HG02884 (cell line): ENCODE results near the gene C11orf65.
"Not testable (repeated sequence)": the region's sequence is repeated elsewhere in the genome, so short reads cannot be mapped to it uniquely, and the experiment has no call there.

Experiments used
- ATAC-seq: cut with Tn5 transposase; IDR thresholded peaks from one replicate; pipeline ENCODE4 v1.9.1; 2021; ENCODE audit warnings: mild to moderate bottlenecking, moderate library complexity; ENCODE audit not compliant: unreplicated experiment

Gene C11orf65

GRCh38 chr11:108474664-108475463 is 7.5 kb upstream of the C11orf65 start:
- ATAC-seq: no peak

GRCh38 chr11:108472681-108473080 is 5.4 kb upstream of the C11orf65 start:
- no peak for ATAC-seq

DNA sequence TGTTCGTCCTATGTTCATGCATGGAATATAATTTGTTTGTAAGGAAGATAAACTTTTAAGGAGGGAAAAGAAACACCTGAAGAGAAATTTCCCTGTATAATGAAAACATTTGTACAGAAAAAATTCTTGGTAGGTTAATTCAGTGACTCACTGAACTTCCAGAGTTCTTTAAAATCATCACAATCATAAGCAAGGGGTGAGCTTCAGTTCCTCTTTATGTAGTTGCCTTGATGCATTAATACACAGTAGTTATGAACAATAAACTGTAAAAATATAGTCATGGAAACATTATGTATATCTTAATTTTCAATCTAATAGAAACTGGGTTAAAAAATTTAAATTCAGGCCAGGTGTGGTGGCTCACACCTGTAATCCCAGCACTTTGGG is 1.1 kb upstream of the C11orf65 start:
- no peak for ATAC-seq

- no peak for ATAC-seq
These were observed 924 bp downstream of the C11orf65 start for GRCh38 chr11:108466405-108466804.

DNA sequence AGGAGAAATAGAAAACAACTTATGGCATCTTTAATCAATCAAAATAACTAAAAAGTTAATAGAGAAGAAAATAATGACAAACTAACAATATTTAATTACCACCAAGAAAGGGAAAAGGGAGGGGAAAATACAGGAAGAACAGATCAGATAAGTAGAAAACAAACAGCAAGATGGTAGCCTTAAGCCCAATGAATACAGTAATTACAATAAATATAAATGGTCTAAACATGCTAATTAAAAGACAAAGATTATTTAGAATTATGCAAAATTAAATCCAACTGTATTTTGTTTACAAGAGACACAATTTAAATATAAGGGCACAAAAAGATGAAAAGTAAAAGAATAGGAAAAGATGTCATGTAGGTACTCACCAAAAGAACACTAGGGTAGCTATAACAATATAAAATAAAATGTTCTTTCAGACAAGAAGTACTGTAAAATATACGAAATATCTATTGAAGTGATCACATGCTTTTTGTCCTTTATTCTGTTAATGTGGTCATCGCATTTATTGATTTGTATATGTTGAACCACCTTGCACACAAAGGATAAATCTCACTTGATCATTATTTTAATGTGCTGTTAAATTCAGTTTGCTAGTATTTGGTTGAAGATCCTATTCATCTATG is 14.0 kb downstream of the C11orf65 start:
- no peak for ATAC-seq

- ATAC-seq: not testable (repeated sequence)
These were observed 25.9 kb downstream of the C11orf65 start for GRCh38 chr11:108441445-108441844.

GRCh38 chr11:108436594-108436993 is 30.7 kb downstream of the C11orf65 start:
- no peak for ATAC-seq

DNA sequence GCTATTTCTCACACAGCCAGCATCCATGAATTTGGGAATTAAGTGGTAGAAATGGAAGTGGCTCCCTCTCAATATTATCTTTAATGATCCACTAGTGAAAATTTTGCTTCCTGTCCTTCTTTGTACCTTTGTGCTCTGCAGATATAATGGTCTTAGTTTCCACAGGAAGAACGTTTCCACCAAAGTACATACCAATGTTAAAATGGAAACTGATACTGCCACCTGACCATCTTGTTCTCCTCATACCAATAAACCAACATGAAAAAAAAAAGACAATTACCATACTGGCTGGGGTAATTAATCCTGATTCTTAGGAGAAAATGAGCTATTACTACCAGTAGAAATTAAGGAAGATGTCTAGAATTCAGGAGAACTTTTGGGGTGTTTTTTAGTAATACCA is 32.3 kb downstream of the C11orf65 start:
- ATAC-seq: no peak

DNA sequence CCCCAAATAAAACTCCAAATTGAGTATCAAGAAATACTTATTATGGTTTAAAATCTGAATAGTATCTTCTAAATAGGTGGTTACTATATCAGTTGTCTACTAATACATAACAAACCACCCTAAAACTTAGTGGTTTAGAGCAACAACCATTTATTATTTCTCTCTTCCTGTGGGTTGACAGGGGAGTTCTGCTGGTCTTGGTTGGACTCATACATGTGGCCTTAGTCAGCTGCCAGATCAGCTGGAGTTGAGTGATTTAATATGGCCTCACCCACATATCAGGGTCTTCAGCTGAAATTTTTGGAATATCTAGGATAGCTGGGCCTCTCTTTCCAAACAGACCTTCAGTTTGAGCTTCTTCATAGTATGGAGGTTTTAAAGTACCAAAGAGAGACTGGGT is 34.5 kb downstream of the C11orf65 start:
- no peak for ATAC-seq

DNA sequence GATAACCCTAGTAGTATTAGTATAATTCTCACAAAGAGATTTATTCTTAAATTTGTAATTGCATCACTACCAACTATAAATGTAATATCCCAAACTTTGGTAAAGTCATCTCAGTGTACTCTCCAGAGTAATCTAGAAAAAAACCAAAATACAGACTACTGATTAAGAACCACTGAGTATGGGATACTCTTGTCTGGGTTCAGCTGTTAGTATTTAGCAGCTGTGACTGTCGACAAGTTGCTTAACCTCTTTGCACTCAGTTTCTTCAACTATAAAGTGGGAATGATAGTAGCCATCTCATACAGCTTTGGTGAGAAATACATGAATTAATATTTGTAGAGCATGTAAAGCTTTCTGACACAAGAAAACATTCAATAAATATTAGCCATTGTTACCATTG is 35.3 kb downstream of the C11orf65 start:
- ATAC-seq: no peak

DNA sequence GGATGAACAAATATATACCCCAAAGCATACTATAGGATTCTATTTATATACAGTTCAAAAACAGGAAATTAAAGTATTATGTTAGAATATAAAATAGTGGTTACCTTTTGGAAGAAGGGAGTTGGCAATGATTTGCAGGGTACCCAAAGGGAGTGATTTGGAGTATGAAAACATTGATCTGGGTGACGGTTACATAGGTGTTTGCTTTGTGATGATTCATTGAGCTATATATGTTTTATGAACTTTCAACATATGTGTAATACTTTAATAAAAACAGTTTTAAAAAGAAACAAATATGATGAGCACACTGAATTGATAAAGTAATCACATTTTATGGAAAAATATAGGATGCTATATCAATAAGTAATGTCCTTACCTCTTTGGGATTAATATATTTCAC is 36.0 kb downstream of the C11orf65 start:
- no peak for ATAC-seq

- ATAC-seq: not testable (repeated sequence)
These were observed 49.8 kb downstream of the C11orf65 start for GRCh38 chr11:108417551-108417950.

- no peak for ATAC-seq
These were observed 52.4 kb downstream of the C11orf65 start for GRCh38 chr11:108414958-108415357.

DNA sequence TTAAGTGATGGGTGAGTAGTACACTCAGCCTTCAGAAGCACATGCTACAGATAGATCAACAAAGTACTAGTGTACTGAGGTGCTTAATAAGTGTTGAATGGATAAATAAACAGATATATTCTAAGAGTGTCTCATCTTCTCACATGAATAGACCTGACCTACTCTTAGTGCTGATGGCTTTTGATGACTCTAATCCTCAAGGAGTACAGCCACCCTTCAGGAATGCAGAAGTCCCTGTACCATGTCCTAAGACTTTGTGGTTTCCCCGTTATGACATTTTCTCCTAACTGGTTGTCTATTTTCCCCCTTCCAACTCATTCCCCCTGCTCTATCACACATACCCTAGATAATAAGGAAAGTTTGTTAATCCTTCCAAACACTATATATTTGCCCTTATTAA is 61.6 kb downstream of the C11orf65 start:
- ATAC-seq: no peak

GRCh38 chr11:108403052-108403451 is 64.3 kb downstream of the C11orf65 start:
- ATAC-seq: no peak

DNA sequence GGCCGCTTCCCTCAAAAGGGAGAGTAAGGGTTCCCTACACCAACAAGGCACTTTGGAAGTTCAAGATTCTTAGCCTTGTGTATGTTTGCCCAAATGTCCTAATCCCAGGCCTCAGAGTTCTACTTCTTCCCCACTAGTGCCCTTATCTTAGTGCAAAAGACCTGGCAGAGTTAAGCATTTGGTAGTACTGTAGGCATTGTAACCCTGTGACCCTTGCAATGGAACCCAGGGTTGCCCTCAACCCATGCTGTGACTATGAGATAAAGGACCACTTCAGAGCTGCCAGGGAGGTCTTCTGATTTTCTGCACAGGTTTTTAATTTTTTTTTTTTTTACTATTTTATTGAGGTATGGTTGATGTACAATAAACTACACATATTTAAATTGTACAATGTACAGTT is 65.1 kb downstream of the C11orf65 start:
- ATAC-seq: no peak

DNA sequence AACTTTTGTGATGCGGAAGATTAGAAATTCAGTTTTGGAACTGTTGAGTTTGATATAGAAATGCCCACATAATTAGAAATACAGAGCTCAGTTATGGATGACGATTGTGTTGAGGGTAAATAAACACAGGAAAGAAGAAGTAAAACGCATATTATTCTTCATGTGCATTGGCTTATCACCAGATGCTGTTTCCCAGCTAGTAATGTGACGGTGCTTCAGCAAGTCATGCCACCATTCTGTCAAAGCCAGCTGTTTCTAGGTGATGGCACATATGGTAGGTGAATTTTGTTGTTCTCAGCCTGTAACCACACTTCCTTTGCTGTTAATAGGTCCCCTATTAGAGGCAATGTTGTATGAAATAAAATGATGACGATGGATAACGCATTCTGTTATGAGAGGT is 68.9 kb downstream of the C11orf65 start:
- ATAC-seq: no peak

- not testable (repeated sequence) for ATAC-seq
These were observed 70.7 kb downstream of the C11orf65 start for GRCh38 chr11:108396672-108397071.

DNA sequence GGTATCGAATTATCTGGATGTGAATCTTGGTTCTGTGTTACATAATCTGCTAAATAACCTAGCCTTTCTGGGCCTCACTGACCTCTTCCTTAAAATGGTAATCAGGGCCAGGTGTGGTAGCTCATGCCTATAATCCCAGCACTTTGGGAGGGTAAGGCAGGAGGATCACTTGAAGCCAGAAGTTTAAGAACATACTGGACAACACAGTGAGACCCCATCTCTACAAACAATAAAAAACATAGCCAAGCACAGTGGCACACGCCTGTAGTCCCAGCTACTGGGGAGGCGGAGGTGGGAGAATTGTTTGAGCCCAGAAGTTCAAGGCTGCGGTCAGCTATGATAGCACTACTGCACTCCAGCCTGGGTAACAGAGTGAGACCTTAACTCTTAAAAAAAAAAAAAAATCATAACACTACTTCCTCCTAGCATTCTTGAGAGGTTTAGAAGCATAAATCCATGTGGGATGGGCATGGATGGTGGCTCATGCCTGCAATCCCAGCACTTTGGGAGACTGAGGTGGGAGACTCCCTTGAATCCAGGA is 72.5 kb downstream of the C11orf65 start:
- ATAC-seq: no peak

DNA sequence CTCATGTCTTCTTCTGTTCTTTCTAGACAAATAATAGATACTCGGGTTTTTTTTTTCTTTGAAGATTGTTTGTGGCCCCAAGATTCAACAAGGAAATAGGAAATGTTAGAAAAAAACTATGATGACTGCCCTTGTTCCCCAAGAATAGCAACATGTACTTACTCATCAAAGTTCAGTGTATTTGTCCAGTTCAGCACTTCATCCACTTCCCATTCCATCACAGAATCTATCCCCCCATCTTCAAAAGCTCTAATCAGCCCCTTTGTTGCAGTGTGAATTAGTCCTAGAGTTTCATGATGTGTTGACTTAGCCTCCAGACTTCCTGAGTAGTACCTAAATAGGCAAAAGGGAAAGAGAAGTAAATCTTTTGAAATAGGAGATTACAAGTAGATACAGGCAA is 74.3 kb downstream of the C11orf65 start:
- ATAC-seq: no peak

- ATAC-seq: no peak
These were observed 75.0 kb downstream of the C11orf65 start for GRCh38 chr11:108392353-108392752.

DNA sequence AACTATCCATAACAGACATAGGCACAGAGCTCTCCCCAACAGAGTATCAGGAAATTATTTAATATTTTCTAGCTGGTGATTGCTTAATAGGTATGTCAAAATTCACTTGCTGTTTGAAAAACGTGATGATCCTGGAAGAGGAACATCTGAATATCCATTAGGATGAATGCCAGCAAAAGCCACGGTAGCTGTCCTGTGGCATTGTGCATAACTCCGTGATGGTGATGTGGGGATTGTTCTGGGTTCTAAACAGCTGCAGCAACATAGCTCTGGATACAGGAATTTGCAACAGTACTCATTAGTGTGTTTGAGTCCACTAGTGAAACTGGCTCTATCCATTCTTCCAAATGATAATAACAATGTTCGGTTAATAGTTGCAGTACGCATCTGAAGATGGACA is 78.8 kb downstream of the C11orf65 start:
- ATAC-seq: no peak
